Measurements from ENCODE around the gene GNG2. TPM values are rescaled to one million over a fixed set of nuclear protein-coding genes. Genes with fewer than 3 reads are reported as not detected.

The GNG2 gene
- total RNA-seq, 4 donors from 2014 or later = 7.5 to 32.8 (median 14.2) TPM

GRCh38 chr14:51998348-51998747 lies 137.9 kb downstream of the GNG2 start:
- H3K4me1 ChIP-seq = peaks cover 0 to 17% (median 10%) of the 10 kb centered on the region in 4 donors
- H3K27me3 ChIP-seq = no peaks in the 10 kb centered on the region
- DNase-seq = no peak
- no peaks in the 10 kb centered on the region for H3K9me3 ChIP-seq
- no peak overlapping the region for H3K27ac ChIP-seq
- TF ChIP-seq POLR2A (IDR thresholded peaks at IDR 0.05) (no peak), CTCF (IDR thresholded peaks at IDR 0.05) (no peak), EP300 (IDR thresholded peaks at IDR 0.05; ENCODE audit: low read depth) (no peak)
- intact Hi-C loops (cut with DNase I; ENCODE audit: low total_unique reads) = no loop called here
- in situ Hi-C loops (cut with MboI; ENCODE audit: low pct_ligation_motif_present in 1 of 4, low pct_unique_long_range_greater_than_20kb in 1 of 4, low sequenced_read_pairs in 3 of 4) = loop anchor here (5.0 to 25.0 kb wide), 5 partner anchors 134 to 711 kb away; partner anchors contain the start of gene PTGDR (in 1 of the 4)
- H3K4me3 ChIP-seq = no peak overlapping the region
- peaks cover 0 to 60% (median 12%) of the 10 kb centered on the region in 4 donors for H3K36me3 ChIP-seq

- peaks cover 0 to 61% (median 12%) of the 10 kb centered on the region in 4 donors for H3K36me3 ChIP-seq
- WGBS, 2 donors (ENCODE audit: low coverage in 1 of 2) = 61 to 77% methylated on average over 2 of the region's 2 CpGs
- H3K4me1 ChIP-seq = peaks cover 0 to 24% (median 13%) of the 10 kb centered on the region in 4 donors
- H3K4me3 ChIP-seq = no peak overlapping the region
- no peaks in the 10 kb centered on the region for H3K9me3 ChIP-seq
- no peak overlapping the region for H3K27ac ChIP-seq
- in situ Hi-C loops (cut with MboI; ENCODE audit: low pct_ligation_motif_present in 1 of 4, low pct_unique_long_range_greater_than_20kb in 1 of 4, low sequenced_read_pairs in 3 of 4) = loop anchor here (5.0 to 25.0 kb wide), 5 partner anchors 133 to 712 kb away; partner anchors contain the start of gene PTGDR (in 1 of the 4)
- no peaks in the 10 kb centered on the region for H3K27me3 ChIP-seq
- DNase-seq = no peak
- intact Hi-C loops (cut with DNase I; ENCODE audit: low total_unique reads) = no loop called here
- TF ChIP-seq POLR2A (IDR thresholded peaks at IDR 0.05) = no peak
- no peak for TF ChIP-seq CTCF (IDR thresholded peaks at IDR 0.05)
- no peak for TF ChIP-seq EP300 (IDR thresholded peaks at IDR 0.05; ENCODE audit: low read depth)
- no peak for TF ChIP-seq POLR2AphosphoS5 (IDR thresholded peaks at IDR 0.05)
Measured at GRCh38 chr14:51999084-51999483, 138.7 kb downstream of the GNG2 start.

GRCh38 chr14:52000019-52000582 lies 139.7 kb downstream of the GNG2 start:
- Histone ChIP-seq H3K4me3 (no peak overlapping the region), H3K36me3 (peaks cover 0 to 67% (median 11%) of the 10 kb centered on the region in 4 donors), H3K9me3 (no peaks in the 10 kb centered on the region), H3K27ac (peak overlapping the region in 1 of 4 donors; percentile 24), H3K4me1 (peaks cover 0 to 26% (median 13%) of the 10 kb centered on the region in 4 donors), H3K27me3 (no peaks in the 10 kb centered on the region)
- in situ Hi-C loops (cut with MboI; ENCODE audit: low pct_ligation_motif_present in 1 of 4, low pct_unique_long_range_greater_than_20kb in 1 of 4, low sequenced_read_pairs in 3 of 4) = loop anchor here in 1 of 4 donors (25.0 kb wide), 2 partner anchors 262 to 487 kb away; partner anchors contain the start of gene PTGDR
- TF ChIP-seq CTCF (IDR thresholded peaks at IDR 0.05) (no peak), EP300 (IDR thresholded peaks at IDR 0.05; ENCODE audit: low read depth) (no peak), POLR2AphosphoS5 (IDR thresholded peaks at IDR 0.05) (no peak), POLR2A (IDR thresholded peaks at IDR 0.05) (no peak)
- no peak for DNase-seq
- intact Hi-C loops (cut with DNase I; ENCODE audit: low total_unique reads) = no loop called here
- 57 to 64% methylated on average over 2 to 3 of the region's 3 CpGs for WGBS, 2 donors (ENCODE audit: low coverage in 1 of 2)

GRCh38 chr14:52000696-52001095 lies 140.3 kb downstream of the GNG2 start:
- Histone ChIP-seq H3K27ac (no peak overlapping the region), H3K4me1 (peaks cover 0 to 26% (median 13%) of the 10 kb centered on the region in 4 donors), H3K36me3 (peaks cover 0 to 67% (median 11%) of the 10 kb centered on the region in 4 donors), H3K27me3 (no peaks in the 10 kb centered on the region), H3K4me3 (no peak overlapping the region), H3K9me3 (no peaks in the 10 kb centered on the region)
- in situ Hi-C loops (cut with MboI; ENCODE audit: low pct_ligation_motif_present in 1 of 4, low pct_unique_long_range_greater_than_20kb in 1 of 4, low sequenced_read_pairs in 3 of 4) (loop anchor here in 1 of 4 donors (25.0 kb wide), 2 partner anchors 262 to 487 kb away; partner anchors contain the start of gene PTGDR), intact Hi-C loops (cut with DNase I; ENCODE audit: low total_unique reads) (no loop called here)
- DNase-seq = no peak
- TF ChIP-seq EP300 (IDR thresholded peaks at IDR 0.05; ENCODE audit: low read depth) (no peak), CTCF (IDR thresholded peaks at IDR 0.05) (no peak), POLR2AphosphoS5 (IDR thresholded peaks at IDR 0.05) (no peak), POLR2A (IDR thresholded peaks at IDR 0.05) (no peak)
- 73 to 75% methylated on average over 3 of the region's 3 CpGs for WGBS, 2 donors (ENCODE audit: low coverage in 1 of 2)

Measured in transverse colon (tissue), 4 donors.